ENCODE data around the gene KCNS3. TPM values are rescaled to one million over a fixed set of nuclear protein-coding genes. Genes with fewer than 3 reads are reported as not detected.
A peak's percentile ranks its signal among the peaks of the same experiment; 100 is the strongest.

The KCNS3 gene
- total RNA-seq = 10 to 100 TPM in 1 of 6 donors, 1 to 10 TPM in 5; 3.3 to 10.2 (median 6.1) TPM
- 10 to 100 TPM in 1 of 2 donors, 1 to 10 TPM in 1; 4.4 to 16.4 TPM for polyA plus RNA-seq

GRCh38 chr2:17878281-17879136, at the start of gene KCNS3:
TSS of gene KCNS3 (plus strand) at chr2:17878667. CDS start at chr2:17931009, 52,342 bp downstream.
- ATAC-seq (peak; percentile 83 to 89 (median 86)), DNase-seq (peak; percentile 28 to 83 (median 56)), FAIRE-seq (no peak)
- intact Hi-C loops (cut with DNase I) = no loop called here
- Histone ChIP-seq H3K4me3 (peak within 1 kb of the TSS; percentile 59 to 76 (median 66)), H3K9me3 (no peaks in the 10 kb centered on the region), H3K27me3 (no peaks in the 10 kb centered on the region), H3K4me1 (peaks cover 0 to 5% (median 0%) of the 10 kb centered on the region in 3 donors), H3K36me3 (no peaks in the 10 kb centered on the region), H3K27ac (peak within 1 kb of the TSS; percentile 45 to 81 (median 54))
- no peak for TF ChIP-seq CTCF (IDR thresholded peaks at IDR 0.05)
- 0 to 1% methylated on average over 61 to 106 of the region's 106 CpGs for WGBS, 2 donors

GRCh38 chr2:17830053-17831034, 48.1 kb upstream of the KCNS3 start:
- no peak for FAIRE-seq
- intact Hi-C loops (cut with DNase I) = loop anchor here in 1 of 3 donors (10.0 kb wide), 1 partner anchor 116 kb away; no protein-coding TSS in a partner anchor
- H3K9me3 ChIP-seq = no peaks in the 10 kb centered on the region
- no peaks in the 10 kb centered on the region for H3K36me3 ChIP-seq
- H3K4me3 ChIP-seq = peak overlapping the region in 1 of 4 donors; percentile 13
- no peak overlapping the region for H3K27ac ChIP-seq
- H3K4me1 ChIP-seq = peaks cover 0 to 3% (median 0%) of the 10 kb centered on the region in 3 donors
- peak; percentile 70 to 85 (median 75) for TF ChIP-seq CTCF (IDR thresholded peaks at IDR 0.05)
- 14% methylated on average over 37 of the region's 37 CpGs for WGBS, 2 donors
- peak; percentile 78 to 97 (median 90) for ATAC-seq
- H3K27me3 ChIP-seq = no peaks in the 10 kb centered on the region
- peak; percentile 31 to 88 (median 66) for DNase-seq

- H3K9me3 ChIP-seq = no peaks in the 10 kb centered on the region
- H3K36me3 ChIP-seq = no peaks in the 10 kb centered on the region
- ATAC-seq (no peak), DNase-seq (no peak), FAIRE-seq (no peak)
- H3K27me3 ChIP-seq = no peaks in the 10 kb centered on the region
- TF ChIP-seq CTCF (IDR thresholded peaks at IDR 0.05) = no peak
- no peak overlapping the region for H3K4me3 ChIP-seq
- H3K27ac ChIP-seq = no peak overlapping the region
- H3K4me1 ChIP-seq = peaks cover 0 to 3% (median 0%) of the 10 kb centered on the region in 3 donors
- 23 to 47% methylated on average over 2 of the region's 2 CpGs for WGBS, 2 donors
- intact Hi-C loops (cut with DNase I) = loop anchor here in 1 of 3 donors (10.0 kb wide), 1 partner anchor 121 kb away; no protein-coding TSS in a partner anchor
Observed at GRCh38 chr2:17835516-17835915, 43.0 kb upstream of the KCNS3 start.

GRCh38 chr2:17839959-17840358, 38.5 kb upstream of the KCNS3 start:
- no peak for FAIRE-seq
- no peak for DNase-seq
- Histone ChIP-seq H3K27me3 (no peaks in the 10 kb centered on the region), H3K4me3 (no peak overlapping the region), H3K36me3 (no peaks in the 10 kb centered on the region), H3K4me1 (no peaks in the 10 kb centered on the region), H3K27ac (no peak overlapping the region), H3K9me3 (no peaks in the 10 kb centered on the region)
- WGBS, 2 donors = 49 to 63% methylated on average over 2 of the region's 2 CpGs
- ATAC-seq = no peak
- TF ChIP-seq CTCF (IDR thresholded peaks at IDR 0.05) = no peak
- intact Hi-C loops (cut with DNase I) = loop anchor here in 1 of 3 donors (10.0 kb wide), 1 partner anchor 125 kb away; no protein-coding TSS in a partner anchor

Data from pancreas (tissue), 10 donors.